HepG2 (cell line): ENCODE data around the gene SEBOX. TPM values are rescaled to one million over a fixed set of nuclear protein-coding genes. Genes with fewer than 3 reads are reported as not detected.

Experiments
- ATAC-seq: fragments of 200-7000 bp; cut with Tn5 transposase; 3 replicates; pipeline ENCODE4 v1.9.1; 2020; ENCODE audit warnings: mild to moderate bottlenecking, moderate library complexity
- BruUV-seq: library from RNA; stranded (reverse); fragments of 400-500 nt; replicated peaks from 2 replicates; lab custom pipeline; 2021; lab: Mats Ljungman, UMichigan
- CTCF ChIA-PET: fragments of 300-600 bp; formaldehyde crosslinking; extraction: SDS; loops from one replicate; lab custom pipeline; 2021; ENCODE audit warnings: low total read pairs, inconsistent platforms, low intra/inter-chr PET ratio; lab: Yijun Ruan, JAX
- POLR2A ChIA-PET: fragments of 350-600 bp; sonication (Branson Sonifier 250); formaldehyde crosslinking; loops from one replicate; lab custom pipeline; 2020; ENCODE audit warnings: antibody characterized with exemption, inconsistent platforms; lab: Yijun Ruan, JAX
- DNase-seq: peaks from one replicate; pipeline ENCODE4 v3.0.0-alpha.2; 2015; ENCODE audit warnings: low spot score
- FAIRE-seq: peaks from 3 replicates; lab custom pipeline; 2011; peaks lifted over from hg19 to GRCh38; lab: Jason Lieb, UNC
- H2AFZ ChIP-seq: one replicate; pipeline ENCODE4 v1.6.1; 2011; ENCODE audit warnings: low read length, inconsistent platforms
- H3K27ac ChIP-seq: fragments of 300-600 bp; 3 replicates; pipeline ENCODE4 v1.8.0; 2011; ENCODE audit warnings: mixed run types, mild to moderate bottlenecking, mixed read lengths, low read length, inconsistent platforms; ENCODE audit not compliant: insufficient read depth; ENCODE audit errors: extremely low read length
- H3K27me3 ChIP-seq, 2 experiments: fragments of 200-600 bp in 1 of 2; 2 replicates in 1 of 2; 3 replicates in 1 of 2; pipeline versions ENCODE4 v1.6.0 to v1.8.0; 2011; ENCODE audit warnings: low read length in 2 of 2, mild to moderate bottlenecking in 2 of 2, moderate library complexity in 2 of 2, inconsistent platforms in 1 of 2; ENCODE audit not compliant: insufficient read depth in 2 of 2, control insufficient read depth in 1 of 2
- H3K36me3 ChIP-seq, 2 experiments: fragments of 200-600 bp in 1 of 2; replicated peaks in 1 of 2; 2 replicates in 1 of 2; 3 replicates in 1 of 2; pipeline versions ENCODE4 v1.5.1 to v1.8.0; 2011; ENCODE audit warnings: low read length in 2 of 2, inconsistent platforms in 1 of 2; ENCODE audit not compliant: insufficient read depth in 2 of 2, control insufficient read depth in 1 of 2
- H3K4me1 ChIP-seq: 2 replicates; pipeline ENCODE4 v1.5.1; 2012; ENCODE audit warnings: low read length, inconsistent platforms; ENCODE audit not compliant: insufficient read depth
- H3K4me2 ChIP-seq: 2 replicates; pipeline ENCODE4 v1.6.0; 2011; ENCODE audit warnings: low read depth, low read length, inconsistent platforms
- H3K4me3 ChIP-seq, 3 experiments: fragments of 200-600 bp in 1 of 3; sonication (generic), shearing (Covaris generic) in 1 of 3; replicated peaks in 1 of 3; 2 replicates each; pipeline ENCODE4 v1.5.1; 2011 to 2016; ENCODE audit warnings: low read length in 3 of 3, inconsistent platforms in 2 of 3, low read depth in 2 of 3, mild to moderate bottlenecking in 2 of 3, control low read depth in 1 of 3, mixed read lengths in 1 of 3; ENCODE audit not compliant: insufficient read depth in 1 of 3
- H3K79me2 ChIP-seq: one replicate; pipeline ENCODE4 v1.6.1; 2011; ENCODE audit warnings: low read length, inconsistent platforms; ENCODE audit not compliant: insufficient read depth
- H3K9ac ChIP-seq: 2 replicates; pipeline ENCODE4 v1.6.0; 2011; ENCODE audit warnings: mild to moderate bottlenecking, low read depth, low read length, inconsistent platforms; ENCODE audit not compliant: insufficient read depth
- H3K9me3 ChIP-seq: 2 replicates; pipeline ENCODE4 v1.5.1; 2012; ENCODE audit warnings: mild to moderate bottlenecking, low read length
- H4K20me1 ChIP-seq: 2 replicates; pipeline ENCODE4 v1.6.0; 2011; ENCODE audit warnings: inconsistent platforms, mild to moderate bottlenecking, low read length, moderate library complexity; ENCODE audit not compliant: insufficient read depth
- ASH2L ChIP-seq: fragments of 300-600, 200-600 bp; sonication (generic); IDR thresholded peaks from 2 replicates; pipeline ENCODE4 v1.7.0; 2017; ENCODE audit warnings: low read depth, mild to moderate bottlenecking, moderate library complexity, mixed read lengths, low read length; ENCODE audit not compliant: insufficient read length
- EP300 ChIP-seq, 3 experiments: sonication (generic) in 1 of 3; formaldehyde crosslinking in 1 of 3; IDR thresholded peaks; 2 replicates each; pipeline versions ENCODE4 v1.5.1 to v1.6.1; 2011 to 2020; ENCODE audit warnings: low read depth in 2 of 3, low read length in 2 of 3, borderline replicate concordance in 1 of 3, improper control_type of control experiment in 1 of 3, mild to moderate bottlenecking in 1 of 3, missing genetic modification reagents in 1 of 3, moderate library complexity in 1 of 3
- FOXA3 ChIP-seq: IDR thresholded peaks from 2 replicates; pipeline ENCODE4 v1.6.1; 2016; ENCODE audit warnings: missing genetic modification reagents, missing compliant biosample characterization
- HNF1B ChIP-seq: sonication (generic); formaldehyde crosslinking; IDR thresholded peaks from 2 replicates; pipeline ENCODE4 v1.5.1; 2020; ENCODE audit warnings: mild to moderate bottlenecking, moderate library complexity, missing genetic modification reagents
- HNRNPUL1 ChIP-seq: fragments of 200-400 bp; formaldehyde crosslinking; IDR thresholded peaks from 2 replicates; pipeline ENCODE4 v1.6.1; 2017; ENCODE audit warnings: low read depth, mild to moderate bottlenecking, low read length, moderate library complexity
- MTA1 ChIP-seq: sonication (generic); formaldehyde crosslinking; IDR thresholded peaks from 2 replicates; pipeline ENCODE4 v1.4.0; 2020; ENCODE audit warnings: missing genetic modification reagents, mild to moderate bottlenecking, borderline replicate concordance
- REL ChIP-seq: sonication (generic); formaldehyde crosslinking; conservative IDR thresholded peaks from 2 replicates; pipeline ENCODE4 v1.8.0; 2022; ENCODE audit warnings: mild to moderate bottlenecking, missing genetic modification reagents, moderate library complexity
- SATB2 ChIP-seq: sonication (generic); formaldehyde crosslinking; IDR thresholded peaks from 2 replicates; pipeline ENCODE4 v1.5.0; 2020; ENCODE audit warnings: missing genetic modification reagents
- TCF7 ChIP-seq: sonication (generic); IDR thresholded peaks from 2 replicates; pipeline ENCODE4 v1.6.1; 2016; ENCODE audit warnings: antibody characterized with exemption, low read depth
- ZFP62 ChIP-seq: sonication (generic); formaldehyde crosslinking; IDR thresholded peaks from 2 replicates; pipeline ENCODE4 v1.4.0; 2020; ENCODE audit warnings: missing genetic modification reagents
- ZNF317 ChIP-seq: sonication (generic); formaldehyde crosslinking; IDR thresholded peaks from 2 replicates; pipeline ENCODE4 v1.5.0; 2020; ENCODE audit warnings: mild to moderate bottlenecking, missing genetic modification reagents
- WGBS: methylation state at CpG from one replicate; pipeline ENCODE4 v1.1.6; 2017; ENCODE audit warnings: low lambda C conversion rate; 5-methylcytosine and 5-hydroxymethylcytosine counted together
- in situ Hi-C: cut with HindIII; loops from 2 replicates; pipeline ENCODE4 v1.10.0; 2017; ENCODE audit warnings: low pct_unique_long_range_greater_than_20kb; ENCODE audit not compliant: extremely low pct_ligation_motif_present
- intact Hi-C: fragments of 100-400 bp; cut with micrococcal nuclease; formaldehyde crosslinking; loops from one replicate; pipeline ENCODE4 v1.10.0; 2022; ENCODE audit not compliant: unreplicated experiment
- polyA plus RNA-seq, 8 experiments: library from polyadenylated mRNA; depleted of rRNA in 3 of 8; stranded (reverse) in 7 of 8; unstranded in 1 of 8; fragments of >200 nt; fragmentation: Illumina TruSeq in 4 of 8; extraction: Trizol in 4 of 8; gene quantifications; 2 replicates each; pipeline versions ENCODE4 v1.2.1 to v1.2.3, GENCODE V29; 2011 to 2016; ENCODE audit warnings: low read depth in 4 of 8, missing spikeins in 1 of 8, mixed read lengths in 1 of 8; ENCODE audit not compliant: insufficient read depth in 1 of 8
- total RNA-seq, 5 experiments: library from RNA; depleted of rRNA; stranded (reverse); fragments of >200 nt; fragmentation: Illumina TruSeq; extraction: Trizol; gene quantifications; 2 replicates each; pipeline ENCODE4 v1.2.3, GENCODE V29; 2016; ENCODE audit warnings: low read depth in 1 of 5

Gene SEBOX
- total and polyA plus RNA-seq, 2 of the 13 experiments (the other 11 are each of a cell fraction or from before 2014, with no cell fraction given), result not detected

- Histone ChIP-seq H3K9ac (no peak overlapping the region), H2AFZ (no peak overlapping the region), H3K79me2 (peaks cover 46% of the 10 kb centered on the region), H3K4me3 (no peak overlapping the region), H3K27ac (no peak overlapping the region), H3K27me3 (no peaks in the 10 kb centered on the region), H3K4me2 (no peak overlapping the region), H3K4me1 (peaks cover 59% of the 10 kb centered on the region), H3K36me3 (peaks cover 17 to 52% of the 10 kb centered on the region in 2 experiments), H3K9me3 (no peaks in the 10 kb centered on the region), H4K20me1 (no peaks in the 10 kb centered on the region)
- TF ChIP-seq REL (no peak), ZFP62 (CRISPR knock-in tag) (no peak)
- intact Hi-C loops (no loop called here), in situ Hi-C loops (no loop called here)
- no TSS peak for BruUV-seq
- FAIRE-seq (no peak), DNase-seq (no peak), ATAC-seq (no peak)
- ChIA-PET POLR2A (interaction anchor here (2.1 kb wide), 1 partner anchor 8 kb away, joined by 10 read pairs; the partner anchor contains the start of genes IFT20 and TNFAIP1), CTCF (no interaction called here)
- 97% methylated on average over 9 of the region's 9 CpGs for WGBS
Observed at GRCh38 chr17:28327031-28327607, 37.9 kb downstream of the SEBOX start.

GRCh38 chr17:28326114-28326513 lies 38.9 kb downstream of the SEBOX start:
- no peak for TF ChIP-seq FOXA3 (CRISPR knock-in tag)
- TF ChIP-seq EP300 (IDR thresholded peaks at IDR 0.05; ENCODE audit: low read depth in 2 of 2, low read length in 2 of 2), result no peak
- no peak for TF ChIP-seq EP300 (CRISPR knock-in tag; IDR thresholded peaks at IDR 0.05; ENCODE audit: borderline replicate concordance)
- TF ChIP-seq MTA1, result no peak
- TF ChIP-seq SATB2, result no peak
- no peak for TF ChIP-seq ZNF317 (CRISPR knock-in tag)
- TF ChIP-seq HNF1B (CRISPR knock-in tag), result no peak
- TF ChIP-seq HNRNPUL1, result no peak
- TF ChIP-seq ASH2L, result no peak
- no peak for TF ChIP-seq TCF7
- CTCF ChIA-PET, result no interaction called here
- H3K4me1 ChIP-seq, result peaks cover 65% of the 10 kb centered on the region
- intact Hi-C loops, result no loop called here
- no TSS peak for BruUV-seq
- no peak overlapping the region for H2AFZ ChIP-seq
- H4K20me1 ChIP-seq, result peaks cover under 1% of the 10 kb centered on the region; the same call in 1 of the 2 replicates
- in situ Hi-C loops, result no loop called here
- no peak overlapping the region for H3K4me3 ChIP-seq
- no peak overlapping the region for H3K4me2 ChIP-seq
- no peak for DNase-seq
- H3K79me2 ChIP-seq, result peaks cover 51% of the 10 kb centered on the region
- 91% methylated on average over 7 of the region's 7 CpGs for WGBS
- no peak overlapping the region for H3K9ac ChIP-seq
- no peak for ATAC-seq
- POLR2A ChIA-PET, result interaction anchor here (2.1 kb wide), 1 partner anchor 9 kb away, joined by 10 read pairs; the partner anchor contains the start of genes IFT20 and TNFAIP1
- no peak overlapping the region for H3K27ac ChIP-seq
- peaks cover 14 to 48% of the 10 kb centered on the region in 2 experiments for H3K36me3 ChIP-seq
- H3K9me3 ChIP-seq, result no peaks in the 10 kb centered on the region
- no peak for FAIRE-seq
- no peaks in the 10 kb centered on the region for H3K27me3 ChIP-seq
